Sigmoid colon (tissue), 4 donors: Measurements from ENCODE around the gene DGKQ.

Experiments
- CTCF ChIP-seq, 4 experiments: fragments of 450-650 bp in 3 of 4; fragments of 200-600 bp in 1 of 4; IDR thresholded peaks; one replicate each; pipeline ENCODE4 v1.5.1; 2016 to 2019; ENCODE audit warnings: antibody characterized with exemption in 4 of 4, mild to moderate bottlenecking in 3 of 4, moderate library complexity in 2 of 4
- EP300 ChIP-seq, 4 donors: sonication (generic); formaldehyde crosslinking; IDR thresholded peaks; one replicate each; pipeline ENCODE4 v1.6.1; 2017; ENCODE audit warnings: antibody characterized with exemption in 4 of 4
- POLR2A ChIP-seq, 2 donors: fragments of 450-650 bp; IDR thresholded peaks; one replicate each; pipeline ENCODE4 v1.6.1; 2016; ENCODE audit warnings: antibody characterized with exemption in 2 of 2, mild to moderate bottlenecking in 2 of 2, moderate library complexity in 2 of 2
- POLR2AphosphoS5 ChIP-seq, 4 donors: sonication (generic); formaldehyde crosslinking; IDR thresholded peaks; one replicate each; pipeline ENCODE4 v1.6.1; 2017; ENCODE audit warnings: antibody characterized with exemption in 4 of 4

GRCh38 chr4:991451-992296 lies 18.3 kb upstream of the DGKQ start:
- TF ChIP-seq CTCF (IDR thresholded peaks at IDR 0.05) (no peak), POLR2A (IDR thresholded peaks at IDR 0.05) (no peak), POLR2AphosphoS5 (IDR thresholded peaks at IDR 0.05) (no peak), EP300 (IDR thresholded peaks at IDR 0.05) (no peak)
